PC-3 (cell line): Measurements from ENCODE around the gene TNFRSF6B.

Experiments
- CTCF ChIP-seq: fragments of 300-600 bp; sonication (generic); conservative IDR thresholded peaks from 2 replicates; pipeline ENCODE4 v1.5.1; 2017; ENCODE audit warnings: antibody characterized with exemption, low read depth, mild to moderate bottlenecking, low read length
- EZH2 ChIP-seq: fragments of 300-600 bp; sonication (generic); IDR thresholded peaks from one replicate; pipeline ENCODE4 v1.6.1; 2017; ENCODE audit warnings: antibody characterized with exemption, mild to moderate bottlenecking, low read length; ENCODE audit not compliant: unreplicated experiment
- EZH2phosphoT487 ChIP-seq: fragments of 300-600 bp; sonication (generic); IDR thresholded peaks from 2 replicates; pipeline ENCODE4 v1.6.1; 2018; ENCODE audit warnings: mild to moderate bottlenecking, antibody characterized with exemption, low read length, borderline replicate concordance

- TF ChIP-seq CTCF (no peak), EZH2phosphoT487 (no peak), EZH2 (no peak)
These were observed 11.3 kb downstream of the TNFRSF6B start, which contains the start of the genes ARFRP1 and ZGPAT for GRCh38 chr20:63707558-63708300.
